GM12875 (cell line): Measurements from ENCODE around the gene MAMLD1.

Experiments
- H3K4me3 ChIP-seq: one replicate; pipeline ENCODE4 v1.5.1; 2011; ENCODE audit warnings: low read depth, low read length, control low read depth
- TF ChIP-seq, protein P1 (sequence below): IDR thresholded peaks from 2 replicates; pipeline ENCODE4 v1.5.1; 2011; ENCODE audit warnings: low read depth, mild to moderate bottlenecking, control low read depth, inconsistent platforms, low read length, moderate library complexity, borderline replicate concordance; ENCODE audit not compliant: insufficient read depth

The MAMLD1 gene

GRCh38 chrX:150362599-150363481 lies at the start of gene MAMLD1:
MAMLD1 (plus strand) TSS chrX:150363317; CDS start chrX:150445517, 82,200 bp downstream.
- no peak within 1 kb of the TSS for H3K4me3 ChIP-seq
- TF ChIP-seq, protein P1, sequence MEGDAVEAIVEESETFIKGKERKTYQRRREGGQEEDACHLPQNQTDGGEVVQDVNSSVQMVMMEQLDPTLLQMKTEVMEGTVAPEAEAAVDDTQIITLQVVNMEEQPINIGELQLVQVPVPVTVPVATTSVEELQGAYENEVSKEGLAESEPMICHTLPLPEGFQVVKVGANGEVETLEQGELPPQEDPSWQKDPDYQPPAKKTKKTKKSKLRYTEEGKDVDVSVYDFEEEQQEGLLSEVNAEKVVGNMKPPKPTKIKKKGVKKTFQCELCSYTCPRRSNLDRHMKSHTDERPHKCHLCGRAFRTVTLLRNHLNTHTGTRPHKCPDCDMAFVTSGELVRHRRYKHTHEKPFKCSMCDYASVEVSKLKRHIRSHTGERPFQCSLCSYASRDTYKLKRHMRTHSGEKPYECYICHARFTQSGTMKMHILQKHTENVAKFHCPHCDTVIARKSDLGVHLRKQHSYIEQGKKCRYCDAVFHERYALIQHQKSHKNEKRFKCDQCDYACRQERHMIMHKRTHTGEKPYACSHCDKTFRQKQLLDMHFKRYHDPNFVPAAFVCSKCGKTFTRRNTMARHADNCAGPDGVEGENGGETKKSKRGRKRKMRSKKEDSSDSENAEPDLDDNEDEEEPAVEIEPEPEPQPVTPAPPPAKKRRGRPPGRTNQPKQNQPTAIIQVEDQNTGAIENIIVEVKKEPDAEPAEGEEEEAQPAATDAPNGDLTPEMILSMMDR: no peak

GRCh38 chrX:150313514-150313913 lies 49.6 kb upstream of the MAMLD1 start:
- no peak overlapping the region for H3K4me3 ChIP-seq
- TF ChIP-seq, protein P1: no peak

DNA sequence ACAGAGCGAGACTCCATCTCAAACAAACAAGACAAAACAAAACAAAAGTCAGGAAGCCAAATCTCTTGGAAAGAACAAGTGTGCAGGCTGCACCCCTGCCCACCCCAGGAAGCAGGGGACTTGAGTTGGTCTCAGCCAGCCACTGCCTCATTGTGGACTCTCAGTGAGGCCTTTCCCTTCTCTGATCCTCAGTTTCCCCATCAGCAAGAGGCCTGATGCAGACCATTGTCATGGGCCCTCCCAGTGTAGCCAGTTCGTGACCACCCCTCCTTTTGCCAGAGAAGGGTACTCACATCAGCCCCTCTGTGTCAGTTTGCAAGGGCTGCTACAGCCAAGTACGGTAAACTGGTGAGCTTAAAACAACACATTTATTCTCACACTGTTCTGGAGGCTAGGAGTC lies 48.9 kb upstream of the MAMLD1 start:
- no peak overlapping the region for H3K4me3 ChIP-seq
- TF ChIP-seq, protein P1: no peak

GRCh38 chrX:150316564-150316963 lies 46.6 kb upstream of the MAMLD1 start:
- no peak overlapping the region for H3K4me3 ChIP-seq

GRCh38 chrX:150323020-150323419 lies 40.1 kb upstream of the MAMLD1 start:
- TF ChIP-seq, protein P1: no peak
- H3K4me3 ChIP-seq: no peak overlapping the region

More at GRCh38 chrX:150316564-150316963, 46.6 kb upstream of the MAMLD1 start:
- TF ChIP-seq, protein P1: no peak

GRCh38 chrX:150324035-150324728 lies 38.9 kb upstream of the MAMLD1 start:
- TF ChIP-seq, protein P1: no peak
- no peak overlapping the region for H3K4me3 ChIP-seq
